Effector memory CD4-positive, alpha-beta T cell (primary cell): ENCODE results near the gene LILRB2.
"Not testable (repeated sequence)": the region's sequence is repeated elsewhere in the genome, so short reads cannot be mapped to it uniquely, and the experiment has no call there.

Experiments
- DNase-seq, 3 donors: peaks; one replicate each; pipeline ENCODE4 v3.0.0-alpha.2; 2020
- H3K27ac ChIP-seq: 2 replicates; pipeline ENCODE4 v1.7.0; 2013; ENCODE audit warnings: mild to moderate bottlenecking, low read length, moderate library complexity; ENCODE audit not compliant: insufficient read depth, poor library complexity, severe bottlenecking
- H3K27me3 ChIP-seq: replicated peaks from 2 replicates; pipeline ENCODE4 v1.7.0; 2013; ENCODE audit warnings: mild to moderate bottlenecking, low read length; ENCODE audit not compliant: insufficient read depth, control insufficient read depth, poor library complexity, severe bottlenecking
- H3K36me3 ChIP-seq: 2 replicates; pipeline ENCODE4 v1.7.0; 2013; ENCODE audit warnings: mild to moderate bottlenecking, low read length, moderate library complexity; ENCODE audit not compliant: control insufficient read depth, insufficient read depth
- H3K4me1 ChIP-seq: 2 replicates; pipeline ENCODE4 v1.7.0; 2013; ENCODE audit warnings: low read length, mild to moderate bottlenecking; ENCODE audit not compliant: control insufficient read depth, insufficient read depth, poor library complexity, severe bottlenecking
- H3K4me3 ChIP-seq: 2 replicates; pipeline ENCODE4 v1.7.0; 2013; ENCODE audit warnings: low read length, low read depth, mild to moderate bottlenecking; ENCODE audit not compliant: insufficient read depth, poor library complexity, severe bottlenecking
- H3K9me3 ChIP-seq: 2 replicates; pipeline ENCODE4 v1.7.0; 2013; ENCODE audit warnings: mild to moderate bottlenecking, low read length, moderate library complexity; ENCODE audit not compliant: control insufficient read depth

LILRB2 gene

GRCh38 chr19:54275951-54276350, 5.0 kb downstream of the LILRB2 start:
- H3K27me3 ChIP-seq = no peaks in the 10 kb centered on the region
- DNase-seq = no peak
- no peaks in the 10 kb centered on the region for H3K36me3 ChIP-seq
- no peaks in the 10 kb centered on the region for H3K9me3 ChIP-seq
- H3K4me1 ChIP-seq = no peaks in the 10 kb centered on the region
- no peak overlapping the region for H3K4me3 ChIP-seq
- H3K27ac ChIP-seq = no peak overlapping the region

GRCh38 chr19:54274516-54274915, 6.4 kb downstream of the LILRB2 start:
- H3K27me3 ChIP-seq, H3K9me3 ChIP-seq, DNase-seq, H3K36me3 ChIP-seq, H3K27ac ChIP-seq, H3K4me3 ChIP-seq, H3K4me1 ChIP-seq: not testable (repeated sequence)

GRCh38 chr19:54273821-54274220, 7.1 kb downstream of the LILRB2 start:
- H3K4me3 ChIP-seq = no peak overlapping the region
- no peaks in the 10 kb centered on the region for H3K9me3 ChIP-seq
- no peak for DNase-seq
- H3K4me1 ChIP-seq = no peaks in the 10 kb centered on the region
- H3K36me3 ChIP-seq = no peaks in the 10 kb centered on the region
- no peaks in the 10 kb centered on the region for H3K27me3 ChIP-seq
- H3K27ac ChIP-seq = no peak overlapping the region

- not testable (repeated sequence) for H3K27me3 ChIP-seq, H3K36me3 ChIP-seq, H3K4me3 ChIP-seq, H3K27ac ChIP-seq, H3K9me3 ChIP-seq, H3K4me1 ChIP-seq, DNase-seq
These were observed 8.7 kb downstream of the LILRB2 start for GRCh38 chr19:54272181-54272580.

GRCh38 chr19:54271587-54271986, 9.3 kb downstream of the LILRB2 start:
- not testable (repeated sequence) for H3K36me3 ChIP-seq, DNase-seq, H3K4me3 ChIP-seq, H3K9me3 ChIP-seq, H3K27ac ChIP-seq, H3K4me1 ChIP-seq, H3K27me3 ChIP-seq

GRCh38 chr19:54271106-54271505, 9.8 kb downstream of the LILRB2 start:
- Histone ChIP-seq H3K27ac (no peak overlapping the region), H3K27me3 (no peaks in the 10 kb centered on the region), H3K9me3 (no peaks in the 10 kb centered on the region), H3K4me3 (no peak overlapping the region), H3K36me3 (no peaks in the 10 kb centered on the region), H3K4me1 (no peaks in the 10 kb centered on the region)
- DNase-seq = no peak

GRCh38 chr19:54268936-54269335, 12.0 kb downstream of the LILRB2 start:
- H3K9me3 ChIP-seq = no peaks in the 10 kb centered on the region
- H3K27me3 ChIP-seq = no peaks in the 10 kb centered on the region
- H3K27ac ChIP-seq = no peak overlapping the region
- H3K4me1 ChIP-seq = no peaks in the 10 kb centered on the region
- H3K4me3 ChIP-seq = no peak overlapping the region
- DNase-seq = no peak
- no peaks in the 10 kb centered on the region for H3K36me3 ChIP-seq

GRCh38 chr19:54266133-54266532, 14.8 kb downstream of the LILRB2 start:
- no peaks in the 10 kb centered on the region for H3K4me1 ChIP-seq
- H3K9me3 ChIP-seq = no peaks in the 10 kb centered on the region
- no peaks in the 10 kb centered on the region for H3K36me3 ChIP-seq
- no peak overlapping the region for H3K27ac ChIP-seq
- no peak overlapping the region for H3K4me3 ChIP-seq
- H3K27me3 ChIP-seq = no peaks in the 10 kb centered on the region
- DNase-seq = peak in 2 of 3 donors; percentile 17 to 43

GRCh38 chr19:54262470-54262869, 18.4 kb downstream of the LILRB2 start:
- Histone ChIP-seq H3K9me3 (no peaks in the 10 kb centered on the region), H3K27ac (no peak overlapping the region), H3K4me3 (no peak overlapping the region), H3K4me1 (no peaks in the 10 kb centered on the region), H3K27me3 (no peaks in the 10 kb centered on the region), H3K36me3 (no peaks in the 10 kb centered on the region)
- DNase-seq = no peak

- no peaks in the 10 kb centered on the region for H3K36me3 ChIP-seq
- no peak overlapping the region for H3K4me3 ChIP-seq
- H3K9me3 ChIP-seq = no peaks in the 10 kb centered on the region
- no peak for DNase-seq
- H3K27ac ChIP-seq = no peak overlapping the region
- no peaks in the 10 kb centered on the region for H3K27me3 ChIP-seq
- no peaks in the 10 kb centered on the region for H3K4me1 ChIP-seq
These were observed 18.8 kb downstream of the LILRB2 start for GRCh38 chr19:54262066-54262465.

GRCh38 chr19:54257116-54257480, 23.8 kb downstream of the LILRB2 start, which contains the start of gene LILRB5:
Gene LILRB5 (minus strand): TSS chr19:54257273. CDS start chr19:54257193, 80 bp downstream.
- H3K4me1 ChIP-seq = no peaks in the 10 kb centered on the region
- H3K27ac ChIP-seq = no peak within 1 kb of the TSS
- H3K27me3 ChIP-seq = no peaks in the 10 kb centered on the region
- H3K9me3 ChIP-seq = no peaks in the 10 kb centered on the region
- DNase-seq = no peak
- no peaks in the 10 kb centered on the region for H3K36me3 ChIP-seq
- H3K4me3 ChIP-seq = no peak within 1 kb of the TSS
